Smooth muscle cell (in vitro differentiated cells): ENCODE data around the gene RSPH6A. TPM values are rescaled to one million over a fixed set of nuclear protein-coding genes. Genes with fewer than 3 reads are reported as not detected.

ENCODE experiments used
- DNase-seq: peaks from one replicate; lab custom pipeline; 2025; ENCODE audit not compliant: unreplicated experiment; lab: John Stamatoyannopoulos, UW
- H2AFZ ChIP-seq: fragments of 200-600 bp; sonication (generic); 2 replicates; pipeline ENCODE4 v1.6.0; 2016; ENCODE audit warnings: antibody characterized with exemption, low read depth, mild to moderate bottlenecking
- H3F3A ChIP-seq: fragments of 200-600 bp; sonication (generic); 2 replicates; pipeline ENCODE4 v1.6.0; 2017; ENCODE audit warnings: antibody characterized with exemption, low read depth
- H3K27ac ChIP-seq: fragments of 200-600 bp; sonication (generic); 2 replicates; pipeline ENCODE4 v1.5.1; 2016; ENCODE audit warnings: low read depth, mild to moderate bottlenecking
- H3K27me3 ChIP-seq: fragments of 200-600 bp; sonication (generic); 2 replicates; pipeline ENCODE4 v1.6.1; 2016; ENCODE audit warnings: low read depth, mild to moderate bottlenecking
- H3K36me3 ChIP-seq: fragments of 200-600 bp; sonication (generic); 2 replicates; pipeline ENCODE4 v1.5.1; 2016; ENCODE audit warnings: low read depth
- H3K4me1 ChIP-seq: fragments of 200-600 bp; sonication (generic); 2 replicates; pipeline ENCODE4 v1.5.1; 2016; ENCODE audit warnings: low read depth
- H3K4me2 ChIP-seq: fragments of 200-600 bp; sonication (generic); 2 replicates; pipeline ENCODE4 v1.6.0; 2016; ENCODE audit warnings: mild to moderate bottlenecking
- H3K4me3 ChIP-seq: fragments of 200-600 bp; sonication (generic); 2 replicates; pipeline ENCODE4 v1.5.1; 2016; ENCODE audit warnings: mild to moderate bottlenecking
- H3K79me2 ChIP-seq: fragments of 200-600 bp; sonication (generic); 2 replicates; pipeline ENCODE4 v1.6.0; 2016; ENCODE audit warnings: low read depth, mild to moderate bottlenecking
- H3K9ac ChIP-seq: fragments of 200-600 bp; sonication (generic); 2 replicates; pipeline ENCODE4 v1.6.0; 2016; ENCODE audit warnings: low read depth
- H3K9me3 ChIP-seq: fragments of 200-600 bp; sonication (generic); replicated peaks from 2 replicates; pipeline ENCODE4 v1.5.1; 2016; ENCODE audit warnings: low read depth
- H4K20me1 ChIP-seq: fragments of 200-600 bp; sonication (generic); 2 replicates; pipeline ENCODE4 v1.6.0; 2016; ENCODE audit warnings: low read depth
- CTCF ChIP-seq: fragments of 200-600 bp; sonication (generic); IDR thresholded peaks from 2 replicates; pipeline ENCODE4 v1.5.1; 2017; ENCODE audit warnings: borderline replicate concordance, mild to moderate bottlenecking, antibody characterized with exemption; ENCODE audit not compliant: insufficient read depth, poor library complexity, severe bottlenecking
- WGBS: methylation state at CpG from one replicate; pipeline ENCODE4 v1.1.7; 2016; ENCODE audit warnings: low lambda C conversion rate; 5-methylcytosine and 5-hydroxymethylcytosine counted together
- polyA plus RNA-seq: library from polyadenylated mRNA; unstranded; fragments of >200 nt; fragmentation: Nextera tagmentation; extraction: Ambion mirVana; gene quantifications from 2 replicates; pipeline ENCODE4 v1.2.1, GENCODE V29; 2016
- total RNA-seq: library from RNA; depleted of rRNA; stranded (reverse); fragments of >200 nt; gene quantifications from 2 replicates; pipeline ENCODE4 v1.2.3, GENCODE V29; 2014

The RSPH6A gene
- total and polyA plus RNA-seq, 2 experiments from 2014 or later: 0.15 TPM; not detected in 1

GRCh38 chr19:45768984-45769782 lies 45.9 kb downstream of the RSPH6A start, which contains the start of gene SIX5:
SIX5 (minus strand) TSS chr19:45769252; CDS start chr19:45768844, 408 bp downstream.
- Histone ChIP-seq H3K27me3 (no peaks in the 10 kb centered on the region), H3K4me2 (peak within 1 kb of the TSS; percentile 92), H4K20me1 (peaks cover 16% of the 10 kb centered on the region), H3K36me3 (no peaks in the 10 kb centered on the region), H3K9ac (peak within 1 kb of the TSS; percentile 76), H3K27ac (peak within 1 kb of the TSS; percentile 80), H3K4me3 (peak within 1 kb of the TSS; percentile 70), H3K9me3 (no peaks in the 10 kb centered on the region), H3F3A (peaks cover 14% of the 10 kb centered on the region), H3K79me2 (peaks cover 16% of the 10 kb centered on the region), H2AFZ (no peak within 1 kb of the TSS), H3K4me1 (peaks cover 22% of the 10 kb centered on the region)
- no peak for TF ChIP-seq CTCF
- WGBS: under 1% methylated on average over 46 of the region's 70 CpGs
- peak; percentile 99 for DNase-seq

GRCh38 chr19:45768655-45768983 lies 46.5 kb downstream of the RSPH6A start:
- H3K27me3 ChIP-seq: no peaks in the 10 kb centered on the region
- H3F3A ChIP-seq: peaks cover 13% of the 10 kb centered on the region
- H3K27ac ChIP-seq: peak overlapping the region; percentile 80
- peak; percentile 61 for DNase-seq
- H3K4me2 ChIP-seq: peak overlapping the region; percentile 91
- H3K79me2 ChIP-seq: peaks cover 16% of the 10 kb centered on the region
- H3K4me1 ChIP-seq: peaks cover 22% of the 10 kb centered on the region
- H3K9ac ChIP-seq: peak overlapping the region; percentile 76
- no peak overlapping the region for H2AFZ ChIP-seq
- peak overlapping the region; percentile 70 for H3K4me3 ChIP-seq
- H3K9me3 ChIP-seq: no peaks in the 10 kb centered on the region
- peaks cover 16% of the 10 kb centered on the region for H4K20me1 ChIP-seq
- no CpG with 5 or more reads among the region's 33 CpGs for WGBS
- H3K36me3 ChIP-seq: no peaks in the 10 kb centered on the region
- TF ChIP-seq CTCF: no peak

- Histone ChIP-seq H3K4me3 (peak overlapping the region; percentile 70), H3K4me2 (peak overlapping the region; percentile 91), H3K9ac (peak overlapping the region; percentile 76), H3K36me3 (no peaks in the 10 kb centered on the region), H3K79me2 (peaks cover 16% of the 10 kb centered on the region), H2AFZ (no peak overlapping the region), H3K27me3 (no peaks in the 10 kb centered on the region), H3K9me3 (no peaks in the 10 kb centered on the region), H3K27ac (peak overlapping the region; percentile 80), H3K4me1 (peaks cover 22% of the 10 kb centered on the region), H4K20me1 (peaks cover 16% of the 10 kb centered on the region), H3F3A (peaks cover 9% of the 10 kb centered on the region)
- under 1% methylated on average over 79 of the region's 102 CpGs for WGBS
- TF ChIP-seq CTCF: no peak
- DNase-seq: peak; percentile 51
These were observed 47.0 kb downstream of the RSPH6A start for GRCh38 chr19:45767881-45768654.
